Activated naive CD8-positive, alpha-beta T cell treated with anti-CD3 and anti-CD28 coated beads, Interleukin-2, amount 50 U/mL, for 16 hours (primary cell): ENCODE measurements around the gene DUSP11.
"Not testable (repeated sequence)": the region's sequence is repeated elsewhere in the genome, so short reads cannot be mapped to it uniquely, and the experiment has no call there.

Experiments used
- DNase-seq: peaks from one replicate; pipeline ENCODE4 v3.0.0-alpha.2; 2020; ENCODE audit warnings: low read depth, low spot score

DUSP11 gene

GRCh38 chr2:73717695-73718094 is 62.2 kb downstream of the DUSP11 start:
- not testable (repeated sequence) for DNase-seq

DNA sequence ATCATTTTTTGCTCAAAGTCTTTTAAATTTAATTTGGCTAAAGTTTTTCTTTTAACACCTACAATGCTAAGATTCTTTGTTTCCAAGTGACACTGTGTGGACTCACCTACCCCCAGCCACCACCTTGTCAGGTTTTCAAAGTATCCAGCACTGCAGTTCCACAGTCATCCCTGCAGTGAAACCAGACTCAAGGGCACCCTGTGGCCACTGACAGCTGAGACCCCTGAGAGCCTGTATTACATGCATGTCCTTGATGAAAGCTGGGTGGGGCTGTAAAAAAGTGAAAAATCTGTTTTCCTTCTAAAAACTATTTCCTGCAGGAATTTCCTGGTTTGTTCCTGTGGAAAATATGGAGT is 62.7 kb downstream of the DUSP11 start:
- no peak for DNase-seq

- DNase-seq, result no peak
Measured at GRCh38 chr2:73716543-73717250, 63.2 kb downstream of the DUSP11 start.

- no peak for DNase-seq
Measured at GRCh38 chr2:73714091-73714490, 65.8 kb downstream of the DUSP11 start.
